ENCODE measurements around the gene FKBP1C. TPM values are rescaled to one million over a fixed set of nuclear protein-coding genes. Genes with fewer than 3 reads are reported as not detected.

Gene FKBP1C
- polyA plus RNA-seq, 3 donors: 0.15 to 0.44 (median 0.27) TPM

DNA sequence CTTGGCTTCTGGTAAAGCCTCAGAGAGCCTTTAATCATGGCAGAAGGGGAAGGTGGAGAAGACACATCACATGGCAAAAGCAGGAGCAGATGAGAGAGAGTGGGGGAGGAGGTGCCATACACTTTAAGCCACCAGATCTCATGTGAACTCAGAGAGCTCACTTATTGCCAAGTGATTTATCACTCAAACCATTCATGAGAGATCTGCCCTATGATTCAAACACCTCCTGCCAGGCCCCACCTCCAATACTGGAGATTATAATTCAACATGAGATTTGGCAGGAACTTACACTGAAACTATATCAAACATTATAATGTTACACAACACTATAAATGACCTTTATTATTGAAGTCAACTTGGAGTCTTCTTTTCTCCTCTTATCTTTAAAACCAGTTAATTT is 47.9 kb downstream of the FKBP1C start:
- no peak for DNase-seq
- Histone ChIP-seq H3K4me3 (replicated peaks in 1 of 3; ENCODE audit: low read depth in 2 of 3, low read length in 3 of 3) (no peak overlapping the region), H3K9me3 (replicated peaks in 1 of 2; ENCODE audit: control insufficient read depth in 1 of 2, insufficient read depth in 1 of 2, low read length in 2 of 2) (no peaks in the 10 kb centered on the region), H3K4me2 (replicated peaks; ENCODE audit: extremely low read depth, low read length, poor library complexity, severe bottlenecking) (no peak overlapping the region), H2AFZ (ENCODE audit: insufficient read depth, low read depth, low read length, poor library complexity, severe bottlenecking) (no peak overlapping the region), H3K27me3 (ENCODE audit: control insufficient read depth in 2 of 2, insufficient read depth in 2 of 2, low read length in 2 of 2) (no peaks in the 10 kb centered on the region), H3K36me3 (replicated peaks in 1 of 2; ENCODE audit: control insufficient read depth in 1 of 2, insufficient read depth in 2 of 2, low read length in 2 of 2) (no peaks in the 10 kb centered on the region), H3K9ac (ENCODE audit: insufficient read depth, low read length, poor library complexity, severe bottlenecking) (no peak overlapping the region), H3K27ac (ENCODE audit: low read depth in 1 of 2, low read length in 2 of 2) (no peak overlapping the region), H3K4me1 (ENCODE audit: control insufficient read depth in 1 of 2, insufficient read depth in 2 of 2, low read length in 2 of 2) (no peaks in the 10 kb centered on the region), H4K20me1 (ENCODE audit: insufficient read depth, low read length) (no peaks in the 10 kb centered on the region), H3K79me2 (ENCODE audit: insufficient read depth, low read length) (no peaks in the 10 kb centered on the region)
- intact Hi-C loops (cut with micrococcal nuclease): no loop called here
- TF ChIP-seq, protein P1, sequence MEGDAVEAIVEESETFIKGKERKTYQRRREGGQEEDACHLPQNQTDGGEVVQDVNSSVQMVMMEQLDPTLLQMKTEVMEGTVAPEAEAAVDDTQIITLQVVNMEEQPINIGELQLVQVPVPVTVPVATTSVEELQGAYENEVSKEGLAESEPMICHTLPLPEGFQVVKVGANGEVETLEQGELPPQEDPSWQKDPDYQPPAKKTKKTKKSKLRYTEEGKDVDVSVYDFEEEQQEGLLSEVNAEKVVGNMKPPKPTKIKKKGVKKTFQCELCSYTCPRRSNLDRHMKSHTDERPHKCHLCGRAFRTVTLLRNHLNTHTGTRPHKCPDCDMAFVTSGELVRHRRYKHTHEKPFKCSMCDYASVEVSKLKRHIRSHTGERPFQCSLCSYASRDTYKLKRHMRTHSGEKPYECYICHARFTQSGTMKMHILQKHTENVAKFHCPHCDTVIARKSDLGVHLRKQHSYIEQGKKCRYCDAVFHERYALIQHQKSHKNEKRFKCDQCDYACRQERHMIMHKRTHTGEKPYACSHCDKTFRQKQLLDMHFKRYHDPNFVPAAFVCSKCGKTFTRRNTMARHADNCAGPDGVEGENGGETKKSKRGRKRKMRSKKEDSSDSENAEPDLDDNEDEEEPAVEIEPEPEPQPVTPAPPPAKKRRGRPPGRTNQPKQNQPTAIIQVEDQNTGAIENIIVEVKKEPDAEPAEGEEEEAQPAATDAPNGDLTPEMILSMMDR (IDR thresholded peaks at IDR 0.05): no peak
- Mint-ChIP-seq H3K4me1 (no peaks in the 10 kb centered on the region), H3K27me3 (ENCODE audit: low read depth in 3 of 3) (no peaks in the 10 kb centered on the region), H3K9me3 (peaks cover 0 to 4% (median 0%) of the 10 kb centered on the region in 7 donors), H3K27ac (no peak overlapping the region), H3K36me3 (no peaks in the 10 kb centered on the region), H3K4me3 (no peak overlapping the region)

DNA sequence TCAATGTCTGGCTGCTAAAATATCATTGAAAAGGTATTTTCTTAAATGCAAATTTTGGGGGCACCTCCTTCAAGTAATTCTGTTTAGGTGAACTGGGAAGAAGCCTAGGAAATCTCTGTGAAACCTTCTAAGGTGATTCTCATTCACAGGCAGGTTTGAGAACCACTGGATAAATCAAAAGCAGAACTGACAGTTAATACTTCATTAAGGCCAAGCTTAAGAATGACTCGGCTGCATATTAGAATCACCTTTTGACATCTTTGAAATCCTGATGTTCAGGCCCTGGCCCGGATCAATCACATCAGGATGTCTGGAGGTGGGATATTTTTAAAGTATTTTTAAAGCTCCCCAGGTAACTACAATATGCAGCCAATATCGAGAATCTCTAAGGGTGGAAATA is 50.6 kb downstream of the FKBP1C start:
- no peaks in the 10 kb centered on the region for H3K4me1 ChIP-seq (ENCODE audit: control insufficient read depth in 1 of 2, insufficient read depth in 2 of 2, low read length in 2 of 2)
- no peaks in the 10 kb centered on the region for H3K4me1 Mint-ChIP-seq

More for the DNA sequence above, 50.6 kb downstream of the FKBP1C start:
- intact Hi-C loops (cut with micrococcal nuclease): no loop called here
- Histone ChIP-seq H3K36me3 (replicated peaks in 1 of 2; ENCODE audit: control insufficient read depth in 1 of 2, insufficient read depth in 2 of 2, low read length in 2 of 2) (no peaks in the 10 kb centered on the region), H3K79me2 (ENCODE audit: insufficient read depth, low read length) (no peaks in the 10 kb centered on the region), H3K9ac (ENCODE audit: insufficient read depth, low read length, poor library complexity, severe bottlenecking) (no peak overlapping the region), H4K20me1 (ENCODE audit: insufficient read depth, low read length) (no peaks in the 10 kb centered on the region), H3K9me3 (replicated peaks in 1 of 2; ENCODE audit: control insufficient read depth in 1 of 2, insufficient read depth in 1 of 2, low read length in 2 of 2) (no peaks in the 10 kb centered on the region), H3K27me3 (ENCODE audit: control insufficient read depth in 2 of 2, insufficient read depth in 2 of 2, low read length in 2 of 2) (no peaks in the 10 kb centered on the region), H2AFZ (ENCODE audit: insufficient read depth, low read depth, low read length, poor library complexity, severe bottlenecking) (no peak overlapping the region), H3K4me2 (replicated peaks; ENCODE audit: extremely low read depth, low read length, poor library complexity, severe bottlenecking) (no peak overlapping the region), H3K27ac (ENCODE audit: low read depth in 1 of 2, low read length in 2 of 2) (no peak overlapping the region), H3K4me3 (replicated peaks in 1 of 3; ENCODE audit: low read depth in 2 of 3, low read length in 3 of 3) (no peak overlapping the region)
- no peak for DNase-seq
- Mint-ChIP-seq H3K9me3 (peaks cover 0 to 4% (median 0%) of the 10 kb centered on the region in 7 donors), H3K4me3 (no peak overlapping the region), H3K36me3 (no peaks in the 10 kb centered on the region), H3K27ac (no peak overlapping the region), H3K27me3 (ENCODE audit: low read depth in 3 of 3) (no peaks in the 10 kb centered on the region)
- TF ChIP-seq, protein P1 (IDR thresholded peaks at IDR 0.05): no peak
- WGBS (ENCODE audit: insufficient coverage): 60% methylated on average over 1 of the region's 3 CpGs

Small RNAs within 50 kb of the gene (small RNA-seq; reads per million reads assigned to genes)
- not detected for gene SPTLC1P3 (ENCODE audit: insufficient read length, low read depth)

Other genes starting within 250 kb of the FKBP1C start
- gene LGSN, start 108.5 kb downstream of the FKBP1C start, polyA plus RNA-seq: not detected

All from CD14-positive monocyte (primary cell).